ENCODE results near the gene FANCG. TPM values are rescaled to one million over a fixed set of nuclear protein-coding genes. Genes with fewer than 3 reads are reported as not detected.

The FANCG gene
- 28.2 and 32.6 TPM in 2 replicates for total RNA-seq (2014; rRNA removed; shearing (Covaris generic))

- DNase-seq (ENCODE audit: low read depth) = peak; percentile 92
These were observed at the start of gene FANCG for GRCh38 chr9:35079426-35080341. Gene FANCG, minus strand, starts transcription at chr9:35079942. Its CDS starts 418 bp downstream, at chr9:35079524.

- DNase-seq (ENCODE audit: low read depth) = peak; percentile 89
These were observed 37.3 kb upstream of the FANCG start for GRCh38 chr9:35116898-35117551.

- no peak for DNase-seq (ENCODE audit: low read depth)
These were observed 36.8 kb upstream of the FANCG start for GRCh38 chr9:35116539-35116897.

- DNase-seq (ENCODE audit: low read depth) = peak; percentile 96
These were observed 36.2 kb upstream of the FANCG start, which contains the start of gene ATOSB for GRCh38 chr9:35115680-35116538. Gene ATOSB, minus strand, starts transcription at chr9:35115862. Its CDS starts 7,588 bp downstream, at chr9:35108274.

GRCh38 chr9:35114840-35115628 is 35.3 kb upstream of the FANCG start:
- peak; percentile 75 for DNase-seq (ENCODE audit: low read depth)

- peak; percentile 97 for DNase-seq (ENCODE audit: low read depth)
These were observed 34.5 kb upstream of the FANCG start for GRCh38 chr9:35114113-35114839.

GRCh38 chr9:35112257-35113020 is 32.7 kb upstream of the FANCG start:
- peak; percentile 79 for DNase-seq (ENCODE audit: low read depth)

GRCh38 chr9:35111001-35111933 is 31.5 kb upstream of the FANCG start:
- peak; percentile 97 for DNase-seq (ENCODE audit: low read depth)

- peak; percentile 59 for DNase-seq (ENCODE audit: low read depth)
These were observed 30.6 kb upstream of the FANCG start for GRCh38 chr9:35110327-35110761.

- DNase-seq (ENCODE audit: low read depth) = no peak
These were observed 29.3 kb upstream of the FANCG start for GRCh38 chr9:35108946-35109575.

- DNase-seq (ENCODE audit: low read depth) = no peak
These were observed 28.7 kb upstream of the FANCG start for GRCh38 chr9:35108461-35108860.

GRCh38 chr9:35107297-35108290 is 27.9 kb upstream of the FANCG start:
- no peak for DNase-seq (ENCODE audit: low read depth)

- DNase-seq (ENCODE audit: low read depth) = no peak
These were observed 26.6 kb upstream of the FANCG start for GRCh38 chr9:35106343-35106730.

GRCh38 chr9:35105571-35106342 is 26.0 kb upstream of the FANCG start:
- DNase-seq (ENCODE audit: low read depth) = no peak

GRCh38 chr9:35105126-35105525 is 25.4 kb upstream of the FANCG start:
- no peak for DNase-seq (ENCODE audit: low read depth)

GRCh38 chr9:35104586-35104985 is 24.8 kb upstream of the FANCG start:
- DNase-seq (ENCODE audit: low read depth) = no peak
